B cell (primary cell): ENCODE measurements around the gene ARRB1. TPM values are rescaled to one million over a fixed set of nuclear protein-coding genes. Genes with fewer than 3 reads are reported as not detected.
"Not testable (repeated sequence)": the region's sequence is repeated elsewhere in the genome, so short reads cannot be mapped to it uniquely, and the experiment has no call there.

Experiments
- ATAC-seq: fragments of 200-7000 bp; cut with Tn5 transposase; one replicate; pipeline ENCODE4 v1.10.0; 2021; ENCODE audit warnings: low read depth, mild to moderate bottlenecking, moderate number of reproducible peaks, moderate library complexity
- CTCF ChIA-PET: fragments of 350-600 bp; sonication (Branson Sonifier 250); formaldehyde crosslinking; loops from one replicate; lab custom pipeline; 2021; ENCODE audit warnings: antibody characterized with exemption, inconsistent platforms; lab: Charles Lee
- POLR2A ChIA-PET: fragments of 350-600 bp; sonication (Branson Sonifier 250); formaldehyde crosslinking; loops from one replicate; lab custom pipeline; 2021; ENCODE audit warnings: antibody characterized with exemption; lab: Charles Lee
- DNase-seq: peaks from one replicate; pipeline ENCODE4 v3.0.0; 2013
- H2AFZ ChIP-seq: 2 replicates; pipeline ENCODE4 v1.6.1; 2012; ENCODE audit warnings: mild to moderate bottlenecking, low read depth, low read length; ENCODE audit not compliant: insufficient read depth, poor library complexity, severe bottlenecking
- H3K27ac ChIP-seq, 2 donors: 1 replicate in 1 of 2; 2 replicates in 1 of 2; pipeline ENCODE4 v1.5.1; 2012 to 2013; ENCODE audit warnings: low read length in 2 of 2, mild to moderate bottlenecking in 2 of 2, moderate library complexity in 1 of 2
- H3K27me3 ChIP-seq, 4 experiments: fragments of 200-600 bp in 1 of 4; sonication (generic) in 1 of 4; replicated peaks in 1 of 4; 1 replicate in 2 of 4; 2 replicates in 2 of 4; pipeline versions ENCODE4 v1.6.1 to v1.7.0; 2013 to 2016; ENCODE audit warnings: low read length in 3 of 4, mild to moderate bottlenecking in 2 of 4, mixed read lengths in 1 of 4, moderate library complexity in 1 of 4; ENCODE audit not compliant: insufficient read depth in 4 of 4, control insufficient read depth in 3 of 4; ENCODE audit errors: control extremely low read depth in 1 of 4
- H3K36me3 ChIP-seq, 2 experiments: replicated peaks in 1 of 2; 1 replicate in 1 of 2; 2 replicates in 1 of 2; pipeline versions ENCODE4 v1.6.1 to v1.7.1; 2013; ENCODE audit warnings: low read length in 1 of 2; ENCODE audit not compliant: insufficient read depth in 2 of 2, control insufficient read depth in 1 of 2; ENCODE audit errors: control extremely low read depth in 1 of 2, extremely low read depth in 1 of 2
- H3K4me1 ChIP-seq, 2 donors: fragments of 200-600 bp in 1 of 2; sonication (generic) in 1 of 2; 1 replicate in 1 of 2; 2 replicates in 1 of 2; pipeline versions ENCODE4 v1.5.1 to v1.6.1; 2013 to 2017; ENCODE audit warnings: low read length in 2 of 2; ENCODE audit not compliant: control insufficient read depth in 2 of 2, insufficient read depth in 2 of 2
- H3K4me2 ChIP-seq: replicated peaks from 2 replicates; pipeline ENCODE3; 2012; ENCODE audit warnings: mild to moderate bottlenecking, low read depth, low read length; ENCODE audit not compliant: poor library complexity, severe bottlenecking
- H3K4me3 ChIP-seq, 5 experiments: fragments of 200-600 bp in 1 of 5; sonication (generic) in 1 of 5; 1 replicate in 3 of 5; 2 replicates in 2 of 5; pipeline versions ENCODE4 v1.5.1 to v1.7.0; 2011 to 2016; ENCODE audit warnings: low read length in 4 of 5, mild to moderate bottlenecking in 4 of 5, low read depth in 2 of 5, control low read depth in 1 of 5, moderate library complexity in 1 of 5; ENCODE audit not compliant: insufficient read depth in 1 of 5; ENCODE audit errors: control extremely low read depth in 1 of 5, extremely low read depth in 1 of 5
- H3K79me2 ChIP-seq: fragments of 200-600 bp; sonication (generic); one replicate; pipeline ENCODE4 v1.6.0; 2016; ENCODE audit warnings: low read length; ENCODE audit not compliant: control insufficient read depth, insufficient read depth
- H3K9ac ChIP-seq: fragments of 200-600 bp; sonication (generic); 2 replicates; pipeline ENCODE4 v1.6.1; 2017; ENCODE audit warnings: mild to moderate bottlenecking, low read length, moderate library complexity
- H3K9me3 ChIP-seq, 3 donors: one replicate each; pipeline versions ENCODE4 v1.6.1 to v1.7.1; 2013; ENCODE audit warnings: low read length in 2 of 3; ENCODE audit not compliant: control insufficient read depth in 2 of 3, insufficient read depth in 1 of 3; ENCODE audit errors: control extremely low read depth in 1 of 3
- H4K20me1 ChIP-seq: 2 replicates; pipeline ENCODE4 v1.6.0; 2012; ENCODE audit warnings: mild to moderate bottlenecking, low read length; ENCODE audit not compliant: insufficient read depth, control insufficient read depth, poor library complexity, severe bottlenecking
- H3K27ac Mint-ChIP-seq: one replicate; pipeline ENCODE4 v1.8.0; 2021; ENCODE audit warnings: mixed read lengths
- H3K27me3 Mint-ChIP-seq: one replicate; pipeline ENCODE4 v1.8.0; 2021; ENCODE audit warnings: mixed read lengths
- H3K4me1 Mint-ChIP-seq: one replicate; pipeline ENCODE4 v1.8.0; 2021; ENCODE audit warnings: mixed read lengths
- H3K4me3 Mint-ChIP-seq: one replicate; pipeline ENCODE4 v1.8.0; 2021; ENCODE audit warnings: mixed read lengths
- H3K9me3 Mint-ChIP-seq: one replicate; pipeline ENCODE4 v1.8.0; 2022; ENCODE audit warnings: mixed read lengths; ENCODE audit not compliant: insufficient read depth
- CTCF ChIP-seq: fragments of 200-600 bp; IDR thresholded peaks from one replicate; pipeline ENCODE4 v1.8.0; 2022; ENCODE audit warnings: antibody characterized with exemption, mild to moderate bottlenecking
- EZH2 ChIP-seq: IDR thresholded peaks from 2 replicates; pipeline ENCODE4 v1.6.1; 2012; ENCODE audit warnings: borderline replicate concordance, low read depth, mild to moderate bottlenecking, moderate library complexity, low read length; ENCODE audit not compliant: insufficient read depth, poor library complexity, severe bottlenecking
- whole genome bisulfite sequencing: methylation state at CpG from one replicate; pipeline ENCODE4 v1.1.5; 2013; ENCODE audit warnings: missing lambda C conversion rate; ENCODE audit not compliant: insufficient coverage; 5-methylcytosine and 5-hydroxymethylcytosine counted together
- intact Hi-C: fragments of 100-400 bp; cut with micrococcal nuclease; formaldehyde crosslinking; loops from one replicate; pipeline ENCODE4 v1.10.0; 2022
- polyA plus RNA-seq: library from polyadenylated mRNA; depleted of rRNA; stranded (reverse); fragments of >200 nt; gene quantifications from 2 replicates; pipeline ENCODE4 v1.2.3, GENCODE V29; 2012
- total RNA-seq, 2 donors: library from RNA; stranded (reverse); fragments of 120-200 nt in 1 of 2; gene quantifications; 1 replicate in 1 of 2; 2 replicates in 1 of 2; pipeline versions ENCODE4 v1.2.3 to v1.2.4, GENCODE V29; 2013 to 2022

The ARRB1 gene
- total and polyA plus RNA-seq, 2 donors (not counting 1 experiment from before 2014, with no cell fraction given), result 1.0 to 1.9 TPM

- TF ChIP-seq CTCF (no peak), EZH2 (no peak)
- no peak overlapping the region for H3K27ac Mint-ChIP-seq
- Histone ChIP-seq H2AFZ (peak overlapping the region; percentile 37), H3K27ac (no peak overlapping the region), H3K9me3 (peaks cover 0 to 19% (median 5%) of the 10 kb centered on the region in 3 donors), H3K4me2 (no peak overlapping the region), H3K4me3 (no peak overlapping the region), H3K79me2 (no peaks in the 10 kb centered on the region), H3K27me3 (peaks cover 0 to 3% (median 0%) of the 10 kb centered on the region in 4 experiments), H3K36me3 (no peaks in the 10 kb centered on the region), H4K20me1 (no peaks in the 10 kb centered on the region), H3K4me1 (peaks cover 8 to 13% of the 10 kb centered on the region in 2 donors), H3K9ac (no peak overlapping the region)
- 11% methylated on average over 2 of the region's 6 CpGs for WGBS
- intact Hi-C loops, result no loop called here
- no peak overlapping the region for H3K4me3 Mint-ChIP-seq
- H3K27me3 Mint-ChIP-seq, result peaks cover 9% of the 10 kb centered on the region
- ATAC-seq (no peak), DNase-seq (no peak)
- peaks cover 16% of the 10 kb centered on the region for H3K4me1 Mint-ChIP-seq
- CTCF ChIA-PET, result no interaction called here
- H3K9me3 Mint-ChIP-seq, result no peaks in the 10 kb centered on the region
- POLR2A ChIA-PET, result no interaction called here
Observed at GRCh38 chr11:75369560-75370255, 18.2 kb upstream of the ARRB1 start.

DNA sequence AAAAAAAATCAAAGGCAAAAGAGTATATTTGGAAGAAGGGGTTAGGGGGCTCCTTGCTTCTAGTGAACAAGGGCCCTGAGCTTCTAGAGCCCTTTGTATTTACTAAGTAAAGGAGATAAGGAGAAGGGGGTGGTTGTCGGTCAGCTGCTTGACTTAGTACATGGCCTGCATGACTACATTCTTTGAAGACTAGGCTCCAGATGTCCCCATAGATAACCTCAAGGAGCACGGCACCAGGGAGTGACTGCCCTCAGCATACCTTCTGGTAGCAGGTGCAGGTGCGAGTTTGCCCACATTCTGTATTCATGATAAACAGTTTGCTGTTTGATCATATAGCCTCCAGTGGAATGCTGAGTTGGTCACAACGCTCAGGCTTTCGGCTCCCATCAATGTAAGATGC lies 15.4 kb upstream of the ARRB1 start:
- 77% methylated on average over 3 of the region's 5 CpGs for WGBS
- H3K4me2 ChIP-seq, H3K4me3 Mint-ChIP-seq, H3K27ac Mint-ChIP-seq, H4K20me1 ChIP-seq, H3K9me3 Mint-ChIP-seq, H2AFZ ChIP-seq, H3K27me3 Mint-ChIP-seq, H3K36me3 ChIP-seq, H3K4me3 ChIP-seq, intact Hi-C loops, ATAC-seq, DNase-seq, H3K27me3 ChIP-seq, H3K79me2 ChIP-seq, H3K27ac ChIP-seq, H3K9ac ChIP-seq: not testable (repeated sequence)
- peaks cover 0 to 20% (median 5%) of the 10 kb centered on the region in 3 donors for H3K9me3 ChIP-seq
- CTCF ChIA-PET, result interaction anchor here (1.3 kb wide), 2 partner anchors 22 to 87 kb away, joined by 3 to 4 read pairs; no protein-coding TSS in a partner anchor
- peaks cover 8 to 13% of the 10 kb centered on the region in 2 donors for H3K4me1 ChIP-seq
- H3K4me1 Mint-ChIP-seq, result peaks cover 16% of the 10 kb centered on the region
- POLR2A ChIA-PET, result interaction anchor here (0.6 kb wide), 1 partner anchor 14 kb away, joined by 4 read pairs; no protein-coding TSS in a partner anchor
